Epithelial cell of alveolus of lung (primary cell): ENCODE results near the gene FCHO2. TPM values are rescaled to one million over a fixed set of nuclear protein-coding genes. Genes with fewer than 3 reads are reported as not detected.

Source experiments
- total RNA-seq: library from RNA; depleted of rRNA; stranded (reverse); fragments of >200 nt; gene quantifications from 2 replicates; pipeline ENCODE4 v1.2.1, GENCODE V29; 2015

FCHO2 gene, protein sequence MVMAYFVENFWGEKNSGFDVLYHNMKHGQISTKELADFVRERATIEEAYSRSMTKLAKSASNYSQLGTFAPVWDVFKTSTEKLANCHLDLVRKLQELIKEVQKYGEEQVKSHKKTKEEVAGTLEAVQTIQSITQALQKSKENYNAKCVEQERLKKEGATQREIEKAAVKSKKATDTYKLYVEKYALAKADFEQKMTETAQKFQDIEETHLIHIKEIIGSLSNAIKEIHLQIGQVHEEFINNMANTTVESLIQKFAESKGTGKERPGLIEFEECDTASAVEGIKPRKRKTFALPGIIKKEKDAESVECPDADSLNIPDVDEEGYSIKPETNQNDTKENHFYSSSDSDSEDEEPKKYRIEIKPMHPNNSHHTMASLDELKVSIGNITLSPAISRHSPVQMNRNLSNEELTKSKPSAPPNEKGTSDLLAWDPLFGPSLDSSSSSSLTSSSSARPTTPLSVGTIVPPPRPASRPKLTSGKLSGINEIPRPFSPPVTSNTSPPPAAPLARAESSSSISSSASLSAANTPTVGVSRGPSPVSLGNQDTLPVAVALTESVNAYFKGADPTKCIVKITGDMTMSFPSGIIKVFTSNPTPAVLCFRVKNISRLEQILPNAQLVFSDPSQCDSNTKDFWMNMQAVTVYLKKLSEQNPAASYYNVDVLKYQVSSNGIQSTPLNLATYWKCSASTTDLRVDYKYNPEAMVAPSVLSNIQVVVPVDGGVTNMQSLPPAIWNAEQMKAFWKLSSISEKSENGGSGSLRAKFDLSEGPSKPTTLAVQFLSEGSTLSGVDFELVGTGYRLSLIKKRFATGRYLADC
- 5.8 and 11.9 TPM in 2 replicates for total RNA-seq

DNA sequence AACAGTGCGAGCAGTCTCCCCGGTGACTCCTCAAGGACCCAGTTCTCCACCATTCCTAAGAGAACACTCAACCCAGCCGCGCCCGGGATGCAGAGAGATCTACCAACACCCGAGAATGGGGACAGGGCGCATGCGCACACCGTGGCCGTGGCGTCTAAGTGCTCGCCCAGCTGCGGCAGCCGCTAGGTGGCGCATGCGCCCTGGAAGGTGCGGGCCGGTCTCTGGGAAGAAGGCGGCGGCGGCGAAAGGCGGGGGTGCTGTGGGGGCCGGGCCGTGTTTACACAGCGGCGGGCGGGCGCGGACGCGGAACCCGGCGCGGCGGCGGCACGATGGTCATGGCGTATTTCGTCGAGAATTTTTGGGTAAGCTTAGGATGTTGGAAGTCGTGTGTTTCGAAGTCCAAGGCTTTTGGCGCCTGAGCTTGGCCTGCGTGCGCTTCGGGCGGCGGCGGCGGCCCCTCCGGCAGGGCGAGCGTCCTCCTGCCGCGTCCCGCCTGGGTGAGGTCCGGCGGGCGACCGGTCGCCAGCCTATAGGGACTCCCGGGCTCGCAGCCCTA, at the start of gene FCHO2:
TSS of gene FCHO2 (plus strand) at position 274 of the 556 bp plus-strand sequence. CDS start at position 330, 56 bp downstream.

DNA sequence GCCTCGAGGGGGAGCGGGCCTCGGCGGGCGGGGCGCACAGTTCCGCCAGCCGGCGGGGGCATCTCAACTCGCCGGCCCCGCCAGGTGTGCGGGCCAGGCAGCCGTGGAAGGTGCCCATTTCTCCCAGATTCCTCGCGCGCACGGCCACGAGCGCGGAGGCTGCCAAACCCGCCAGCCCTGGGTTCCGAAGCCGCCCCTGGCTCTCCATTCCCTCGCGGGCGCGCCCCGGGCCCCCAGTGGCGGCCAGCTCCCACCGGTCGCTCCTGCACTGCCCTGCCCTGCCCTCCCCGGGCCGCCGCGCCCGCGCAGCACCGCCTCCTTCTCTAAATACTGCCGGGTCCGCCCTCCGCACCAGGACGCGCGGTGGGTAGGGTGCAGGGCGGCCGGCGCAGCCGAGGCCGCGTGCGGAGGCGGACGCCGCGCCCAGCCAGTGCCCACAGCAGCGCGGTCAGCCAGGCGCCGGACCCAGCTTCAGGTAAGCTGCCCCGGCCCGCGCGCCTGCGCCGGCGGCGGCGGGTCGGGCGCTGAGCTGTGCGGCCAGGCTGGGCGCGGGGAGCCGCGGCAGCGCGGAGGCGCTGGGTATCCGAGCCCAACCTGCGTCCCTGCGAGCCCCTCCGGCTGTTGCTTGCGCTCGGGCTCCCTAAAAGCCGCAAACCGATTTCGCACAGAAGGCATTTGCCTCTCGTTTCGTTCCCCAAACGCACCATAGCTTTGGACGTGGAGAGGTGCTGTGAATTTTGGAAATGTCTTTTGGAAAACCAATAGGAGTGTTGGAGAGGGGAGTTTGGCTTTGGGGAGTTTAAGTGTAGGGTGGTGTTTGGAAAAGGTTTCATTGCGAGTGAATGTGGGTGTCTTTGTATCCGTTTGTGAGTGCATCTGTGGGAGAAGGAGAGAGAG, 164.6 kb downstream of the FCHO2 start, which contains the start of gene TMEM171:
TSS of gene TMEM171 (plus strand) at position 354 of the 897 bp plus-strand sequence. CDS start 2,799 bp downstream, outside the sequence.

Other genes with a start within 250 kb of the FCHO2 start
- 114 and 118 TPM in 2 replicates for gene TNPO1, start 139.4 kb upstream of the FCHO2 start, total RNA-seq
- gene TMEM171, start 164.5 kb downstream of the FCHO2 start, total RNA-seq, result 0.24 and 13.7 TPM in 2 replicates
- gene TMEM174, start 217.2 kb downstream of the FCHO2 start, total RNA-seq, result not detected in 2 replicates